Fibroblast of skin of back (primary cell): ENCODE data around the gene UTP3. TPM values are rescaled to one million over a fixed set of nuclear protein-coding genes. Genes with fewer than 3 reads are reported as not detected.
A peak's percentile ranks its signal among the peaks of the same experiment; 100 is the strongest.
"Not testable (repeated sequence)": the region's sequence is repeated elsewhere in the genome, so short reads cannot be mapped to it uniquely, and the experiment has no call there.

Experiments used
- DNase-seq: peaks from one replicate; pipeline ENCODE4 v3.0.0-alpha.2; 2013
- polyA plus RNA-seq, 2 experiments: library from polyadenylated mRNA; unstranded; fragments of 120-200 nt; gene quantifications; one replicate each; pipeline ENCODE4 v1.2.1, GENCODE V29; 2013; ENCODE audit not compliant: insufficient read length in 2 of 2

The UTP3 gene
- polyA plus RNA-seq (2013, experiment 1 of 2; ENCODE audit: insufficient read length): 31.7 TPM
- 25.2 TPM for polyA plus RNA-seq (2013, experiment 2 of 2; ENCODE audit: insufficient read length)

- peak; percentile 100 for DNase-seq
Measured at GRCh38 chr4:70687821-70688794, at the start of gene UTP3. Gene UTP3, plus strand, starts transcription at chr4:70688532. Its CDS starts 146 bp downstream, at chr4:70688678.

GRCh38 chr4:70640192-70640591 lies 48.1 kb upstream of the UTP3 start:
- no peak for DNase-seq

GRCh38 chr4:70650741-70651140 lies 37.6 kb upstream of the UTP3 start:
- DNase-seq: not testable (repeated sequence)

GRCh38 chr4:70651864-70652506 lies 36.3 kb upstream of the UTP3 start:
- DNase-seq: peak; percentile 21

- DNase-seq: no peak
Measured at GRCh38 chr4:70654605-70655011, 33.7 kb upstream of the UTP3 start.

GRCh38 chr4:70657326-70657725 lies 31.0 kb upstream of the UTP3 start:
- no peak for DNase-seq

- no peak for DNase-seq
Measured at GRCh38 chr4:70658418-70658817, 29.9 kb upstream of the UTP3 start.

- DNase-seq: no peak
Measured at GRCh38 chr4:70660106-70660505, 28.2 kb upstream of the UTP3 start.

- DNase-seq: not testable (repeated sequence)
Measured at GRCh38 chr4:70661309-70661922, 26.9 kb upstream of the UTP3 start.

GRCh38 chr4:70666369-70666768 lies 22.0 kb upstream of the UTP3 start, which contains the start of gene JCHAIN:
Gene JCHAIN, minus strand, starts transcription at chr4:70666508. Its CDS starts 18 bp downstream, at chr4:70666490.
- peak; percentile 10 for DNase-seq

- peak; percentile 17 for DNase-seq
Measured at GRCh38 chr4:70667740-70668535, 20.4 kb upstream of the UTP3 start.

- DNase-seq: peak; percentile 11
Measured at GRCh38 chr4:70670332-70671014, 17.9 kb upstream of the UTP3 start.

- no peak for DNase-seq
Measured at GRCh38 chr4:70671091-70671490, 17.2 kb upstream of the UTP3 start.

- DNase-seq: no peak
Measured at GRCh38 chr4:70674191-70674590, 14.1 kb upstream of the UTP3 start.

GRCh38 chr4:70674731-70675130 lies 13.6 kb upstream of the UTP3 start:
- no peak for DNase-seq

GRCh38 chr4:70676554-70677090 lies 11.7 kb upstream of the UTP3 start:
- no peak for DNase-seq

GRCh38 chr4:70678383-70678999 lies 9.8 kb upstream of the UTP3 start:
- no peak for DNase-seq

GRCh38 chr4:70680934-70681333 lies 7.4 kb upstream of the UTP3 start:
- no peak for DNase-seq

- no peak for DNase-seq
Measured at GRCh38 chr4:70681704-70682103, 6.6 kb upstream of the UTP3 start.

GRCh38 chr4:70682142-70682541 lies 6.2 kb upstream of the UTP3 start:
- DNase-seq: not testable (repeated sequence)

- DNase-seq: no peak
Measured at GRCh38 chr4:70687392-70687791, 940 bp upstream of the UTP3 start.
